HuH-7.5 (cell line): ENCODE results near the gene TIFAB.

Experiments used
- DNase-seq: peaks from one replicate; pipeline ENCODE4 v3.0.0; 2011; ENCODE audit warnings: low spot score

The TIFAB gene

GRCh38 chr5:135425641-135426040 is 26.5 kb downstream of the TIFAB start:
- no peak for DNase-seq

- no peak for DNase-seq
Measured at GRCh38 chr5:135423846-135424168, 28.3 kb downstream of the TIFAB start.

GRCh38 chr5:135423146-135423845 is 28.9 kb downstream of the TIFAB start:
- DNase-seq: no peak

- no peak for DNase-seq
Measured at GRCh38 chr5:135422419-135422818, 29.7 kb downstream of the TIFAB start.

- DNase-seq: no peak
Measured at GRCh38 chr5:135417083-135417482, 35.1 kb downstream of the TIFAB start.

- no peak for DNase-seq
Measured at GRCh38 chr5:135405082-135405481, 47.1 kb downstream of the TIFAB start.

GRCh38 chr5:135402031-135402430 is 50.1 kb downstream of the TIFAB start:
- DNase-seq: no peak

- no peak for DNase-seq
Measured at GRCh38 chr5:135400866-135401265, 51.3 kb downstream of the TIFAB start.

- no peak for DNase-seq
Measured at GRCh38 chr5:135399794-135400542, 52.2 kb downstream of the TIFAB start.

- DNase-seq: peak; percentile 67
Measured at GRCh38 chr5:135398855-135399793, 53.0 kb downstream of the TIFAB start, which contains the start of gene MACROH2A1. Gene MACROH2A1 (minus strand): TSS chr5:135399231. CDS start chr5:135389093, 10,138 bp downstream.

- DNase-seq: peak; percentile 52
Measured at GRCh38 chr5:135398160-135398854, 53.8 kb downstream of the TIFAB start.
